Heart left ventricle (tissue), 13 donors: ENCODE data around the gene BCAS4.

Source experiments
- CTCF ChIP-seq, 12 donors: fragments of 200-600 bp; sonication (generic) in 4 of 12; IDR thresholded peaks; one replicate each; pipeline versions ENCODE4 v1.5.0 to v1.8.0; 2018 to 2022; ENCODE audit warnings: antibody characterized with exemption in 12 of 12, mild to moderate bottlenecking in 5 of 12
- POLR2A ChIP-seq, 2 donors: fragments of 450-650 bp; IDR thresholded peaks; one replicate each; pipeline ENCODE4 v1.6.1; 2017; ENCODE audit warnings: antibody characterized with exemption in 2 of 2, mild to moderate bottlenecking in 2 of 2, moderate library complexity in 2 of 2
- donor health status: ischemic (EF 13 %, LVEDD 7.1; RV severe dilation, severe dysfunction).
- donor health status: DM: no; HTN: yes; CAD: no.
- donor health status: DM: no; HTN: no; CAD: no.
- donor health status: ischemic (EF 25% LVEDD 6.9; RV normal size, moderate dysfunction).
- donor health status: ischemic (EF 25% LVEDD 5.7; RV mildly dilated, moderate dysfunction).
- donor health status: ischemic (EF 35%, LVEDD 5.7; RV mildly dilated, moderate dysfunction).
- donor health status: nonischemic (EF 11% LVEDD 7.7; RV severe dilation, severe dysfunction).
- donor health status: DM: yes; HTN: yes; CAD: no.
- donor health status: PGD.
- donor health status: ischemic (EF 29% LVEDD 5.4; RV normal size, mild dysfunction).
- donor health status: nonischemic (EF 23%, LVEDD 6.1; RV moderate dilation, normal function).

- TF ChIP-seq CTCF (IDR thresholded peaks at IDR 0.05) (no peak), POLR2A (IDR thresholded peaks at IDR 0.05) (no peak)
Measured at GRCh38 chr20:50898475-50898874, 103.6 kb downstream of the BCAS4 start.
